GM19397 (cell line): ENCODE results near the gene ZNF496.
"Not testable (repeated sequence)": the region's sequence is repeated elsewhere in the genome, so short reads cannot be mapped to it uniquely, and the experiment has no call there.

ENCODE experiments used
- ATAC-seq: cut with Tn5 transposase; IDR thresholded peaks from one replicate; pipeline ENCODE4 v1.9.1; 2021; ENCODE audit warnings: mild to moderate bottlenecking, moderate library complexity; ENCODE audit not compliant: unreplicated experiment

The ZNF496 gene

DNA sequence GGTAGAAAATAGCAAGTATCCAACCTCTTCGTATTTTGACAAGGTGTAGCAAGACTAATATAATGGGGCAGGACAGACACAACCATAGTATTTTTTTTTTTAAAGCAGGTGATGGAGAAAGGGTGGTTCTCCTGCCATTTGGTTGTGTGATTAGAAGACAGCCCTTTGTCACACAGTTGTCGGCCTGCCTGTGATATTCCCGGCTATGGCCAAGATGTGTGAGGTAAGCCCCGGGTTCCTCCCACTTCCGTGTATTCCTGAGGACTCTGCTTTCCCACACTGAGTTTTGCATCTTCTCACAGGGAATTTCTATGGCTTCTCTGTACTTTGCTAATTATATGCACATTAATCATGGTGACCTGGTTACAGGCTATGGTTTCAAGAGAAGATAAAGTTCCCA, 35.9 kb downstream of the ZNF496 start:
- no peak for ATAC-seq

DNA sequence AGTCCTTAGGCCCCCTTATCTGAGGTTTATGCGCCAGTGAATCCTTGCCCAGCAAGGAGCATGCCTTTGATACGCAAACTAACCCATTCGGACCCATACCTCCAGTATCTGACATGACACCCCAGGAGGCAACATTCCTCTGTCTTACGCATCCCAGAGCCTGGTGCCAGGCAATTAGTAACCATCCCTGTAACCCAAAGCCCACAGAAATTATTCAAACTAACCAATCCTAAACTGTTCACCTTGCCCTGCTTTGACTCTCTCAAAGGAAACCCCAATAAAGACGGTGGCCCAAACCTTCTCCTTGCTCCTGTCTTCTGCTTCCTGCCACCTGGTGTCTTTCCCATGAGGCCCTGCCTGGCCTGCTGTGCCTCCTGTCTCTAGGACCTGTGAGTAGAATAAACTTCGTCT, 36.4 kb downstream of the ZNF496 start:
- ATAC-seq = no peak

DNA sequence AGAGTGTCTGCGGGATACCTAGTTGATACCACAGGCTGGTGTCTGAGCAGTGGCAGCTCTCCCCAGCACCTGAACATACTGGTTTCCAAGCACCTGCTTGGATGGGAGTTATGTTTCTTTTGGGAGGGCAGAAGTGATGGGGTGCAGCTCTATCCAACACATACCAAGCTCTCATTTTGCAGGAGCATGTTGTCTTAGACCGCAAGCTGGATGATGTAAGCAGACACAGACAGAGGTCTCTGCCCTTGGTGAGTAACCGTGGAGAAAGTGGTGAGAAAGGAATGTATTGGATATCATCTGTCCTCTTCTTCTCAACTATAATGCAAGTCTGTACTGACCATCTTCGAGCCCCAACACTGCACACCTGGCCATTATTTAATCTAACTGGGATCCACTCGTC, 37.4 kb downstream of the ZNF496 start:
- no peak for ATAC-seq

DNA sequence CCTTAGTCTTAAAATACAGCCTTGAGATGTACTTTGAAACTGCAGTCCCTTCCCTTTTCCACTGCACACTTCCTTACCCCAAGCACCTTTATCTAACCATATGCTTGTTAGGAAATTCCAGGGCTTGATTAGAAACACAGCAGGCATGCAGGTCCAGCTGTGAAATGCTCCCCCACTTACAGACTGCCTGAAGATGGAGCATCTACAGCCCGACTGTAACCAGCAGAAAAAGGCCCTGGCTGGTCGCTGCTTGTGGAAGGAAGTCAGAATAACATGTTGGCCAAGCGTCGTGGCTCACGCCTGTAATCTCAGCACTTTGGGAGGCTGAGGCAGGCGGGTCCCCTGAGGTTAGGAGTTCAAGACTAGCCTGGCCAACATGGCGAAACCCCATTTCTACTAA, 38.6 kb downstream of the ZNF496 start:
- no peak for ATAC-seq

DNA sequence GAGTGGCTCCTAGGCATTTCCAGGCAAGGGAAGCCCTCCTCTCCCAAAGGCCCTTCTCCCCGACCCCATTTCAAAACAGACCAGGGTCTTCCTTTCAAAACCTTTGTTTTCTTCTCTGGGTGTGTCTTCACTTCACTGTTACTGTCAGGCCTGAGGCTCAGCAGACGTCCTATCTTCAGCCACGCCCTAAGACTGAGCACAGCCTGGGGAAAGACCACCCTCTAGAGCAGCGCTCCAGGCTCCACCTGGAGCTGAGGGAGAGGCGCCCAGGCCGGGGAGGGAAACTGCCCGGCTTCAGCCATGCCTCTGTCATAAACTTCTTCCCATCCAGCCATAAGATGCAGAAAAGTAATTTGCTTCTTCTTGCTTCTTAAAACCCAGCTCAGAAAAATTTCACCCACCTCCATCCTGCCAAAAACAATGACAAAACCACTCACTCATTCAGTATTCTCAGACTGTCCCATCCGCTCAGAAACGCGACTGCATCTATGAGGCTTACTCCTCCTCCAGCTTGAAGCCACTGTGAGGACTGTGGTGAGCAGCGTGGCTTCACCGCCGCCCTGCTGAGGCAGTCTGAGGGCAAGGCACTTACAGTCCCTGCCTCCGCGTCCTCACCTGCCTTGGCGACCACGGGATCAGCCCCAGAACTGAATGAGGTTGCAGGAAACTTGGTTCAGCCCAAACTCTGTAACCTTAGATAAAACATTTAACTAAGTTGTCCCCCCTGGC, 39.7 kb downstream of the ZNF496 start:
- ATAC-seq = no peak

DNA sequence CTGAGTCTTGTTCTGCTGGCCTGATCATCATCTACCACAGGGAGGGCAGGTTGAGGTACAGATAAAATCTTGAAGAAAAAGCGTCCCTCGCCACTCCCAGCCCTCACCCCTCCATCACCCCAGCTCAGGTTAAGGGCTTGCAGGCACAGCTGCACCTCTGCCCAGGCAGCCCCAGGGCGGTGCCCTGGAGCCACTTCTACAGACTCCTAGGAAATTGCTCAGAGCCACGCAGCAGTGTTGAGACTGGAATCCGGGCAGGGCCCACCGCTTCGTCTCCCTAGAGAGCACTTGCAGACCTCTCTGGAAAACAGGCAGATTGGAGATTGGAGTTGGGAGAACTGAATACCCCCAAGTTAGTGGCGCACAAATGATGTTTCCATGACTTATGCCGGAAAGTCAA, 40.5 kb downstream of the ZNF496 start:
- no peak for ATAC-seq

DNA sequence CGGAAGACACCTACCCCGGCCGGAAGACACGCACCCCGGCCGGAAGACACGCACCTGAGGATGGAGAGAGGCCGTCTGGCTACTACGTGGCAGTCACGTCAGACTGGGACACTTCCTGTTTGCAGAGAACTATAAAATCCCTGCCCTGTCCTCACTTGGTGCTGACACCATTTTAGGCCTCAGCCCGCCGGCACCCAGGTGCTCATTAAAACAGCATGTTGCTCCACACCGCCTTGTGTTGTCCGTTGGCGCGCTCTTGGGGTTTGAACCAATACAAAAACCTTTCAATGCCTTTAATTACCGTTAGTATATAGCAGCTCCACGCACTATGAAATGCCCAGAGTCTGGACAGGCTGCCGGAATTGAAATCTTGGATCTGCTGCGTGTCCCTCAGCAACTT, 41.1 kb downstream of the ZNF496 start:
- no peak for ATAC-seq

DNA sequence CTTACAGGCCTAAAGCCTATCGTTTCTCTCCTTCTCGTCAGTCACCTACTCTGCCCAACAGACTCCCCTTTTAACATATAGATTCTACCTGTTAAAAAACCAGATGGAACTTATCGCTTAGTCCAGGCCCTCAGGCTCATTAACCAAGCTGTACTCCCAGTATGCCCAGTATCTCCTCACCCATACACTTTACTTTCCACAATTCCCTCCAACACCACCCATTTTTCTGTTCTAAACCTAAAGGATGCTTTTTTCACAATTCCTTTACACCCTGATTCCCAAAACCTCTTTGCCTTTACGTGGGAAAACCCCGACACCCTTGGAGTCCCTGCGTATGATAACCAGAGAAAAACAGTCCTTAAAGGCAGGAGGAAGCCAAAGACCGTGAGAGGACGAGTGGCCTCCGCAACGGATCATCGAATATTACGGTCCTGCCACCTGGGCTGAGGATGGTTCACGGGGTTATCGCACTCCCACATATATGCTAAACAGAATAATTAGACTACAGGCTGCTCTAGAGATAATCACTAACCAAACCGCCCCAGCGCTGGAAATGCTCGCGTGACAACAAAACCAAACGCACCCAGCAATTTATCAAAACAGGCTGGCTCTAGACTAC, 42.3 kb downstream of the ZNF496 start:
- not testable (repeated sequence) for ATAC-seq

DNA sequence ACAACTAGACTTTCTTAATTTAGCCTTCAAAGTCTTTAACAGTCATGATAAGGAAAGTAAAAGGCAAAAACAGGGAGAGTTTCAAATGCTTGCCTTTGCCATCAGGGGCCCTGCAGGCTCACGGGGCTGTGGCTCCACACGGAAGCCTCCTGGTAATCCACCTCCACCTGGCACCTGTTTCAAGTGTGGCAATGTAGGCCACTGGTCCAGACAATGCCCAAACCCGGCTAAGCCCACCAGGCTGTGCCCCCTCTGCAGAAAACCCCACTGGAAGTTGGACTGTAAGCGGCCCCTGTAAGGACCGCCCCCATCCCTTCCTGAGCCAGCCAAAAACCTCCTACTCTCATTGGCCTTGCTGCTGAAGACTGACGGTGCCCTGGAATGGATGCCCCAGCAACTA, 43.3 kb downstream of the ZNF496 start:
- ATAC-seq = no peak

DNA sequence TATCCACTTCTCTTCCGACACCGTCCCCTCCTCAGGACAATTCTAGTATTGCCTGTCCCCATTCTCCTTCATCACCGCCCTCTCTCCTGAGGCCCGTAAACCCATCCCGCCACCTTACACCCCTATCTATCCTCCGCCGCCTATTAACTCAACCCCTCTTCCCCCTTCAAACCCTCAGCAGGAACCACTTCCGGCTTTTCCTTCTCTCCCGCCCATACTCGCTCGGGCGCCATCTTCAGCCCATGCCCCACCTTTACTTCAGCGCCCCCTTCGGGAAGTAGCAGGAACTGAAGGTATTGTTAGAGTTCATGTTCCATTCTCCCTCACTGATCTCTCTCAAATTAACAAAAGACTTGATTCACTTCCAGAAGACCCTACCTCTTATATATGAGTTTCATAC, 44.2 kb downstream of the ZNF496 start:
- ATAC-seq = no peak

DNA sequence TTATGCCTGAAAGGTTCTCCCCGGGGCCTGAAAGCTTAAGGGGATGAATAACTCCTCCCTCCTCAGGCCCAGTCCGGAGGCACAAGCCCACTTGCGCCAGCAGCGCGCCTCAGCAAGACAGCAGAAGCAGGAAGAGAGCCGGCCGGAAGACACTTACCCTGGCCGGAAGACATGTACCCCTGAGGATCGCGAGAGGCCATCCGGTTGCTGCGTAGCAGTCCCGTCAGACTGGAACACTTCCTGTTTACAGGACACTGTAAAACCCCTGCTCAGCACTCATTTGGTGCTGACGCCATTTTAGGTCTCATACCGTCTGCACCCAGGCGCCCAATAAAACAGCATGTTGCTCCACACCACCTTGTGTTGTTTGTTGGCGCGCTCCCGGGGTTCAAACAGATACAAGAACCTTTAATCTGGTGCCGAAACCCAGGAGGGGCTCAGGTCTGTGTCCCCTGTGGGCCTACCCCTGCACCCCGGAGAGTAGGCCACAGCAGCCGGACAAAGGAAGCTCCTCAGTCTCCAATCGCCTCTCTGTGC, 45.5 kb downstream of the ZNF496 start:
- ATAC-seq = no peak

DNA sequence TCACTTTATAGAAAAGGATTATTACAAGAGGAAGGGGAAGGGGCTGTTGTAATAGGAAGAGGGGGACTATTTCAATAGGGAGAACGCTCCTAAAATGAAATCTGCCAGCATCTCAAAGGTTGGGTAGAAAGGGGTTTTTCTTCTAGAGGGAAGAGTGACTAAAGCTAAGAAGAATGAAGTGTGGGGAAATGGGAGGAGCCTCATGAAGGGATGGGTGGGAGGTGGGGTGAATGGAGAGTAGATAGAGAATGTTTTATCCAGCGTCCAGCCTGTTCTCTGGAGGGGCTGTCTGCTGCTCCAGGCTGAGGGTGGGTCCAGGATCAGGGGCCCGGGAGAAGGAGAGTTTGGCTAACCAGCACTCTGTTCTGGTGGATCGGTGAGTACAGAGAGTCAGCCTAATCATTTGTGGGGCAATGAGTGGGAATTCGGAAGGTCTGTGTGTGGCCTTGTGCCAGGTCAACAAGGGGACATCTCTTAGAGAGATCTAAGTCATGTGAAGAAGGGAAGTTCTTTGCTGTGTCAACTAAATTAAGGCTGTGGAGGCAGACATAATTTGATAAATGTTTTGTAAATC, 50.6 kb downstream of the ZNF496 start:
- no peak for ATAC-seq

DNA sequence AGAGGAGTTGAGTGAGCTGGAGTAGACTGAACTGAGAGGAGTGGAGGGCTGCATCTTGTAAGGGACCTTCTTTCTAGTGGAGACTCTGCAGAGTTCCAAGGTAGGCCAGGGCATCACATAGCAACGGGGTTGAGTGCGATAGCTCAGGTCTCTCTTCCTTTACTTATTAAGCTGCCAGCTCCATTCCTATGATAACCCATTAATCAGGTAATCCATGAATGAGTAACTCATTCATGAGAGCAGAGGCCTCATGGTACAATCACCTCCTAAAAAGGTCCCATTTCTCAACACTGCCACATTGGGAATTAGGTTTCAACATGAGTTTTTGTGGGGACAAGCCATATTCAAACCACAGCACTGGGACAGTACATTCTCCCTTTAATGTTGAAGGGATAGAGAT, 54.5 kb downstream of the ZNF496 start:
- ATAC-seq = no peak

DNA sequence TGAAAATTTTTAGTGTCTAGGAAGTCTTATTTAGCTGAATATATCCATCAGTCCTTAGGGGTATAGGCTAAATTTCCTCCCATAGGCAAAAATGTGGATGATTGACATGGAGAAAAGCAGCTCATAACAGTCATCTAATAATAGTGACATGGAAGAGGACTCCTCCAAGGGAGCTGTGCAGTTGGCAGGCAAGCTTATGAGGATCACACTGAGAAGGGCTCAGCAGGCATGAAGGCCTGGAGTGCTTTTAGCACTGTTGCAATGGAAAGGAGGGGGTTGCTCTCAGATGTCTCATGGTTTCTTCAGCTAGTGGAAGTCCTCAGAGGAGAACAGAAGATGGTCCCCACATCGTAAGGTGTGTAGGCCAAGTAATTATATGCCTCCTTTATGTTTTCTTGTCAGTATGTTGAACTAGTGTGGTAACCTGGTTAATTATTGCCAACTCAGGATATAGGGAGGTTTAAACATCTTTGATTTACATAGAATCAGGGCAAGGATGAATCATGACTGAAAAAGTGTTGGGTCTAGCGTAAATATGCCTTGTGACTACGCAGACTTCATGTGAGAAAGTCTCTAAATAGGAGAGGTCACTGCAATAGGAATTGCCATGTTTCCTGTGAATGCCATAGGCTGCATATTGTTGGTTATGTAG, 56.9 kb downstream of the ZNF496 start:
- no peak for ATAC-seq

DNA sequence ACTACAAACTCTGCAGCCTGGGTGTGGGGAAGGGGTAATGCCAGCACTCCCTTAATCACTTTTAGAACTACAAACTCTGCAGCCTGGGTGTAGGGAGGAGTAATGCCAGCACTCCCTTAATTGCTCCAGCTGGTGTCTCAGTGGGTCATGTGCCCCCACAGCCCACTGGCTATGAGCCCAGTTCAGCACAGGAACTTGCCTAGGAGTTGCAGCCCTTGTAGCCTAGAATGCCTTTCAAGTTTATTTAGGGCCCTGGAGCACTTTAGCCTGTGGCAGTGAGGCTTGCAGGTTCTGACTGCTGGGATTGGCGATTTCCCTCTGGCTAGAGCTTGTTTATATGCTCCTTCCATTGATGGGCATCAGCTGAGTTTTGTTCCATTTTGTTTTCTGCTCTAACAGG, 58.7 kb downstream of the ZNF496 start:
- ATAC-seq = no peak

DNA sequence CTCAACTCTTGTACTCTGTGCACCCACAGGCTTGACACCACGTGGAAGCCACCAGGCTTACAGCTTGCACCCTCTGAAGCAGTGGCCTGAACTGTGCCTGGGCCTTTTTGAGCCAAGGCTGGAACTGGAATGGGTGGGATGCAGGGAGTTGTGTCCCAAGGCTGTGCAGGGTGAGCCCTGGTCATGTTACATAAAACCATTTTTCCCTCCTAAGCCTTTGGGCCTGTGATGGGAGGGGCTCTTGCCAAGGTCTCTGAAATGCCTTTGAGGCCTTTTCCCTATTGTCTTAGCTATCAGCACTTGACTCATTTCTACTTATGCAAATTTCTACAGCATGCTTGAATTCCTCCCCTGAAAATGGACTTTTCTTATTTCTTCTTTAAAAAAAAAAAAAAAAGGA, 61.7 kb downstream of the ZNF496 start:
- no peak for ATAC-seq

DNA sequence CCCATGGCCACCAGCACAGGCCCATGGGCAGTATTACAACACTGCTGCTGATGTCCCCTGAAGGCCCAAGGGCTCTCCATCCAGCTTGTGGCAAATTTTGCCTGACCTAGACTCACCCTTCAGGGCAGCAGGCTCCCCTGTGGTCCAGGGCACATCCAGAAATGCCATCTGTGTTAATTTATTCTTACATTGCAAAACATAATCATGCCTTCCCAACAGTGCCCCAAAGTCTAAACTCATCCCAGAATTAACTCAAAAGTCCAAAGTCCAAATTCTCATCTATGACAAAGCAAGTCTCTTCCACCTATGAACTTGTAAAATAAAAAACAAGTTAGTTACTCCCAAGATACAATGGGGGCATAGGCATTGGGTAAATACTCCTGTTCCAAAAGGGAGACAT, 62.5 kb downstream of the ZNF496 start:
- no peak for ATAC-seq

DNA sequence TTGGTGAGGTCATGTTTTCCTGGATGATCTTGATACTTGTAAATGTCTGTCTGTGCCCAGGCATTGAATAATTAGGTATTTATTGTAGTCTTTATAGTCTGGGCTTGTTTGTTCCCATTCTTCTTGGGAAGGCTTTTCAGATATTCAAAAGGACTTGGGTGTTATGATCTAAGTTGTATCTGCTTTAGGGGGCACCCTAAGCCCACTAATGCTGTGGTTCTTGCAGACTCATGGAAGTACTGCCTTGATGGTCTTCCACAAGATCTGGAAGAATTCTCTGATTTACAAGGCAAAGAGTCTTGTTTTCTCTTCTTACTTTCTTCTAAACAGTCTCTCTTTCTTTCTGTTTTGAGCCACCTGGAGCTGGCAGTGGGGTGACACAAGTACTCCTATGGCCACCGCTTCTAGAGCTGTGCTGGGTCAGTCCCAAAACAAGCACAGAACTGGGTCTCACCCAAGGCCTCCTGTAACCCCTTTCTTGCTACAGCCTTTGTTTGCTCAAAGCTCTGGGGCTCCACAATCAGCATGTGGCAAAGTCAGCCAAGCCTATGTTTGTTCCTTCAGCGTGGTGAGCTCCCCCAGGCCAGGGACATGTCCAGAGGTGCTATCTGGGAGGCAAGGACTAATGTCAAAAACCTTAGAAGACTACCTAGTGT, 63.1 kb downstream of the ZNF496 start:
- no peak for ATAC-seq

DNA sequence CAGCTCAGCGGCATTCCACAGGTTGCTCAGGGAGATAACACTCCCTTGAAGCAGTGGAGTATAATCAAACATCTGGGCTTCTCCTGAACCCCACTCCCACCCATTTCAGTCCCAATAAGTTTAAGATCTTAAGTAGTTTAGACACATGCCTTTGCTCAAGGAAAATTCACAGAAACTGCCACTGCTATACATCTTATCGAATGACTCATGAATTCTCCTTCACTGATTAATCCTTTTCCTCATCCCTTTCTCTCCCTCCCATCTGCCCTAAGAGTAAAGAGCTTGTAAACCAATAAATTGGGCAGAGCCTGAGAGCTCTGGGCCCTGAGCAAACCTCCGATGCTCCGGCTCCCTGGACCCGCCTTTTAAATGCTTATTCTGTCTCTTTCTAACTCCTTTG, 65.6 kb downstream of the ZNF496 start:
- ATAC-seq = no peak

DNA sequence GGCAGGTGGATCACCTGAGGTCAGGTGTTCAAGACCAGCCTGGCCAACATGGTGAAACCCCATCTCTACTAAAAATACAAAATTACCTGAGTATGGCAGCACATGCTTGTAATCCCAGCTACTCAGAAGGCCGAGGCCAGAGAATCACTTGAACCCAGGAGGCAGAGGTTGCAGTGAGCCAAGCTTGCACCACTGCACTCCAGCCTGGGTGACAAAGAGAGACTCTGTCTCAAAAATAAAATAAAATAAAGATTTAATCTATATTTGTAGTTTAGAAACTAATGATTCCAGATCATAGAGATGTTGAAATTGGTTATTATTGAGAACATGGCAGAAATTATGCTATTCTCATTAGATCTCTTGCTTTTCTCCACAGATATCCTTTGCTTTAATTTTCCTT, 75.9 kb downstream of the ZNF496 start, which contains the start of gene VN1R5:
VN1R5 (plus strand) TSS at position 301 of the 400 bp plus-strand sequence.
- ATAC-seq = not testable (repeated sequence)

DNA sequence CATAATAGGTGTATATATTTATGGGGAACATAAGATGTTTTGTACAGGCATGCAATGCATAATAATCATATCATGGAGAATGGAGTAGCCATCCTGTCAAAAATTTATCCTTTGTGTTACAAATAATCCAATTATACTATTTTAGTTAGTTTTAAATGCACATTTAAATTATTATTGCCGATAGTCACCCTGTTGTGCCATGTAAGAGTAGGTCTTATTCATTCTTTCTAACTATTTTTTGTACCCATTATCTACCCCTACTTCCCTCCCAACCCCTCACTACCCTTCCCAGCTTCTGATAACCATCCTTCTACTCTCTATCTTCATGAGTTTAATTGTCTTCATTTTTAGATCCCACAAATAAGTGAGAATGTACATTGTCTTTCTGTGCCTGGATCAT, 84.1 kb downstream of the ZNF496 start:
- no peak for ATAC-seq
